IMR-90 (cell line): ENCODE measurements around the gene YPEL5.

ENCODE experiments used
- BHLHE40 ChIP-seq: fragments of 150-350 bp; IDR thresholded peaks from 2 replicates; pipeline ENCODE4 v1.6.1; 2016; ENCODE audit warnings: mild to moderate bottlenecking, low read depth, low read length
- CEBPB ChIP-seq: IDR thresholded peaks from 2 replicates; pipeline ENCODE4 v1.6.1; 2012; ENCODE audit warnings: low read depth, low read length, improper control_type of control experiment
- CHD1 ChIP-seq: IDR thresholded peaks from 2 replicates; pipeline ENCODE4 v1.6.1; 2012; ENCODE audit warnings: low read depth, low read length, improper control_type of control experiment
- ELK1 ChIP-seq: fragments of 150-350 bp; IDR thresholded peaks from 2 replicates; pipeline ENCODE4 v1.6.1; 2016; ENCODE audit warnings: low read depth, mild to moderate bottlenecking, low read length, moderate library complexity, borderline replicate concordance
- MAFK ChIP-seq: IDR thresholded peaks from 2 replicates; pipeline ENCODE4 v1.6.1; 2012; ENCODE audit warnings: low read depth, low read length, improper control_type of control experiment
- MAZ ChIP-seq: IDR thresholded peaks from 2 replicates; pipeline ENCODE4 v1.6.1; 2012; ENCODE audit warnings: low read depth, mild to moderate bottlenecking, low read length, improper control_type of control experiment, moderate library complexity, borderline replicate concordance
- MXI1 ChIP-seq: IDR thresholded peaks from 2 replicates; pipeline ENCODE4 v1.6.1; 2012; ENCODE audit warnings: low read depth, mild to moderate bottlenecking, low read length, moderate library complexity, borderline replicate concordance
- POLR2A ChIP-seq: IDR thresholded peaks from 2 replicates; pipeline ENCODE4 v1.6.1; 2012; ENCODE audit warnings: mild to moderate bottlenecking, low read depth, low read length
- RAD21 ChIP-seq: IDR thresholded peaks from 2 replicates; pipeline ENCODE4 v1.6.1; 2012; ENCODE audit warnings: low read length, improper control_type of control experiment
- RCOR1 ChIP-seq: IDR thresholded peaks from 2 replicates; pipeline ENCODE4 v1.6.1; 2012; ENCODE audit warnings: mild to moderate bottlenecking, low read length, improper control_type of control experiment; ENCODE audit not compliant: insufficient replicate concordance
- RFX5 ChIP-seq: IDR thresholded peaks from 2 replicates; pipeline ENCODE4 v1.8.0; 2012; ENCODE audit warnings: low read depth, mild to moderate bottlenecking, low read length, moderate library complexity
- SMC3 ChIP-seq: fragments of 150-350 bp; IDR thresholded peaks from 2 replicates; pipeline ENCODE4 v1.6.1; 2016; ENCODE audit warnings: low read depth, mild to moderate bottlenecking, antibody characterized with exemption, low read length, moderate library complexity
- TF ChIP-seq, protein P1 (sequence below): conservative IDR thresholded peaks from 2 replicates; pipeline ENCODE4 v1.5.1; 2012; ENCODE audit warnings: mild to moderate bottlenecking, low read depth, low read length, improper control_type of control experiment
- TF ChIP-seq, protein P2 (sequence below): fragments of 150-350 bp; IDR thresholded peaks from 2 replicates; pipeline ENCODE4 v1.6.1; 2017; ENCODE audit warnings: mild to moderate bottlenecking, antibody characterized with exemption, low read length, low read depth

DNA sequence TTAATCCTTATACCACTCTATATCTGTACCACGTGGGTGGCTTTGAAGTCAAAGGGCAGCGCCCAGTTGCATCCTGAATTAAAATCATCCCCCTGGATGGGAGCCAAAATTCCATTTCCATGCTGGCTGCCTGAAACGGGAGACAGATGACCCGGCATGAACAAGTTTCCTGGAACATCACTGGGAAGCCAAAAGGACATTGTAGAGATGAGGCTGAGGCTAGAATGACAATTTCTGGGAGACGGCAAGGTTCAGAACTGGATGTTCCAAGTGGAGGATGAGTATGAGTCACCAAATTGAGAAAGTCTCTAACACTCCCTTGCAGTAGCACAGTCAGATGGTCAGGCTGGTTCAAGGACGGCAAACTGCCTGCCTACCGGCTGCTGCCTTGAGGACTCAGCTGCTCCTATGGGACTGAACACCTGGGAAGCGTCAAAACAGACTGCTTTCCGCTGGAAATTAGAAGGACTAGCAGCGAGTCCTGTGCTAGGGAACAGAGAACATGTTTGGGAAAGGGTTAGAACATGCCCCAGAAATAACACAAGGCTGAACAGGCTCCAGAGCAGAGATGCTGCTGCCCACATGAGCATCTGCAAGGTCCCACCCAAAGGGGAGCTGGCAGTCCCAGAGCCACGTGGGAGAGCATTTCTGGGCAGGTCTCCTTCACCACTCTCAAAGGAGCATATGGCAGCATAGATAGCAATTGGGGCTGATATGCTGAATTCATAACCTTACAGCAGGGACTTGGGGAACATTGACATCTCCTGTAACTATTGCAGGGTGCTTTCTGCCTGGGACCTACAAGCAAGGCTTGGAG is 32.0 kb downstream of the YPEL5 start:
- TF ChIP-seq, protein P1, sequence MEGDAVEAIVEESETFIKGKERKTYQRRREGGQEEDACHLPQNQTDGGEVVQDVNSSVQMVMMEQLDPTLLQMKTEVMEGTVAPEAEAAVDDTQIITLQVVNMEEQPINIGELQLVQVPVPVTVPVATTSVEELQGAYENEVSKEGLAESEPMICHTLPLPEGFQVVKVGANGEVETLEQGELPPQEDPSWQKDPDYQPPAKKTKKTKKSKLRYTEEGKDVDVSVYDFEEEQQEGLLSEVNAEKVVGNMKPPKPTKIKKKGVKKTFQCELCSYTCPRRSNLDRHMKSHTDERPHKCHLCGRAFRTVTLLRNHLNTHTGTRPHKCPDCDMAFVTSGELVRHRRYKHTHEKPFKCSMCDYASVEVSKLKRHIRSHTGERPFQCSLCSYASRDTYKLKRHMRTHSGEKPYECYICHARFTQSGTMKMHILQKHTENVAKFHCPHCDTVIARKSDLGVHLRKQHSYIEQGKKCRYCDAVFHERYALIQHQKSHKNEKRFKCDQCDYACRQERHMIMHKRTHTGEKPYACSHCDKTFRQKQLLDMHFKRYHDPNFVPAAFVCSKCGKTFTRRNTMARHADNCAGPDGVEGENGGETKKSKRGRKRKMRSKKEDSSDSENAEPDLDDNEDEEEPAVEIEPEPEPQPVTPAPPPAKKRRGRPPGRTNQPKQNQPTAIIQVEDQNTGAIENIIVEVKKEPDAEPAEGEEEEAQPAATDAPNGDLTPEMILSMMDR: no peak
- TF ChIP-seq SMC3 (no peak), POLR2A (no peak), MXI1 (no peak), MAZ (no peak), RCOR1 (no peak), MAFK (no peak), RFX5 (no peak), RAD21 (no peak), BHLHE40 (no peak), ELK1 (no peak), CHD1 (no peak), CEBPB (peak; percentile 23; the same call in 1 of the 2 replicates)
- TF ChIP-seq, protein P2, sequence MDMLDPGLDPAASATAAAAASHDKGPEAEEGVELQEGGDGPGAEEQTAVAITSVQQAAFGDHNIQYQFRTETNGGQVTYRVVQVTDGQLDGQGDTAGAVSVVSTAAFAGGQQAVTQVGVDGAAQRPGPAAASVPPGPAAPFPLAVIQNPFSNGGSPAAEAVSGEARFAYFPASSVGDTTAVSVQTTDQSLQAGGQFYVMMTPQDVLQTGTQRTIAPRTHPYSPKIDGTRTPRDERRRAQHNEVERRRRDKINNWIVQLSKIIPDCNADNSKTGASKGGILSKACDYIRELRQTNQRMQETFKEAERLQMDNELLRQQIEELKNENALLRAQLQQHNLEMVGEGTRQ: no peak
